ENCODE measurements around the gene ZNF214. TPM values are rescaled to one million over a fixed set of nuclear protein-coding genes. Genes with fewer than 3 reads are reported as not detected.
"Not testable (repeated sequence)": the region's sequence is repeated elsewhere in the genome, so short reads cannot be mapped to it uniquely, and the experiment has no call there.

ZNF214 gene
- polyA plus RNA-seq, 3 donors = not detected

- no peaks in the 10 kb centered on the region for H3K4me1 ChIP-seq (ENCODE audit: control insufficient read depth in 1 of 2, insufficient read depth in 2 of 2, low read length in 2 of 2)
- Mint-ChIP-seq H3K9me3 (peaks cover 3 to 8% (median 5%) of the 10 kb centered on the region in 7 donors), H3K27me3 (ENCODE audit: low read depth in 3 of 3) (no peaks in the 10 kb centered on the region), H3K36me3 (no peaks in the 10 kb centered on the region), H3K4me3 (no peak overlapping the region), H3K27ac (no peak overlapping the region), H3K4me1 (no peaks in the 10 kb centered on the region)
- no peaks in the 10 kb centered on the region for H3K9me3 ChIP-seq (replicated peaks in 1 of 2; ENCODE audit: control insufficient read depth in 1 of 2, insufficient read depth in 1 of 2, low read length in 2 of 2)
- no peaks in the 10 kb centered on the region for H4K20me1 ChIP-seq (ENCODE audit: insufficient read depth, low read length)
- H3K4me3 ChIP-seq (replicated peaks in 1 of 3; ENCODE audit: low read depth in 2 of 3, low read length in 3 of 3) = no peak overlapping the region
- H3K27me3 ChIP-seq (ENCODE audit: control insufficient read depth in 2 of 2, insufficient read depth in 2 of 2, low read length in 2 of 2) = no peaks in the 10 kb centered on the region
- H3K79me2 ChIP-seq (ENCODE audit: insufficient read depth, low read length) = no peaks in the 10 kb centered on the region
- no peak for TF ChIP-seq CTCF (IDR thresholded peaks at IDR 0.05)
- no peaks in the 10 kb centered on the region for H3K36me3 ChIP-seq (replicated peaks in 1 of 2; ENCODE audit: control insufficient read depth in 1 of 2, insufficient read depth in 2 of 2, low read length in 2 of 2)
- H3K27ac ChIP-seq (ENCODE audit: low read depth in 1 of 2, low read length in 2 of 2) = no peak overlapping the region
- WGBS (ENCODE audit: insufficient coverage) = no CpG with 5 or more reads among the region's 1 CpG
- DNase-seq = no peak
- H3K4me2 ChIP-seq (replicated peaks; ENCODE audit: extremely low read depth, low read length, poor library complexity, severe bottlenecking) = no peak overlapping the region
- H3K9ac ChIP-seq (ENCODE audit: insufficient read depth, low read length, poor library complexity, severe bottlenecking) = no peak overlapping the region
- H2AFZ ChIP-seq (ENCODE audit: insufficient read depth, low read depth, low read length, poor library complexity, severe bottlenecking) = no peak overlapping the region
- intact Hi-C loops (cut with micrococcal nuclease) = no loop called here
Observed at GRCh38 chr11:6986487-6986886, 33.7 kb downstream of the ZNF214 start.

GRCh38 chr11:6979365-6979764 is 40.8 kb downstream of the ZNF214 start:
- TF ChIP-seq CTCF (IDR thresholded peaks at IDR 0.05) = no peak
- Histone ChIP-seq H3K27me3 (ENCODE audit: control insufficient read depth in 2 of 2, insufficient read depth in 2 of 2, low read length in 2 of 2) (no peaks in the 10 kb centered on the region), H3K27ac (ENCODE audit: low read depth in 1 of 2, low read length in 2 of 2) (no peak overlapping the region), H3K4me2 (replicated peaks; ENCODE audit: extremely low read depth, low read length, poor library complexity, severe bottlenecking) (no peak overlapping the region), H3K36me3 (replicated peaks in 1 of 2; ENCODE audit: control insufficient read depth in 1 of 2, insufficient read depth in 2 of 2, low read length in 2 of 2) (no peaks in the 10 kb centered on the region), H4K20me1 (ENCODE audit: insufficient read depth, low read length) (no peaks in the 10 kb centered on the region), H3K79me2 (ENCODE audit: insufficient read depth, low read length) (no peaks in the 10 kb centered on the region), H3K4me3 (replicated peaks in 1 of 3; ENCODE audit: low read depth in 2 of 3, low read length in 3 of 3) (no peak overlapping the region), H3K9ac (ENCODE audit: insufficient read depth, low read length, poor library complexity, severe bottlenecking) (no peak overlapping the region), H3K4me1 (ENCODE audit: control insufficient read depth in 1 of 2, insufficient read depth in 2 of 2, low read length in 2 of 2) (no peaks in the 10 kb centered on the region), H2AFZ (ENCODE audit: insufficient read depth, low read depth, low read length, poor library complexity, severe bottlenecking) (no peak overlapping the region), H3K9me3 (replicated peaks in 1 of 2; ENCODE audit: control insufficient read depth in 1 of 2, insufficient read depth in 1 of 2, low read length in 2 of 2) (no peaks in the 10 kb centered on the region)
- DNase-seq = no peak
- no peak overlapping the region for H3K4me3 Mint-ChIP-seq
- intact Hi-C loops (cut with micrococcal nuclease) = no loop called here
- no peaks in the 10 kb centered on the region for H3K36me3 Mint-ChIP-seq
- WGBS (ENCODE audit: insufficient coverage) = no CpG with 5 or more reads among the region's 2 CpGs
- H3K4me1 Mint-ChIP-seq = no peaks in the 10 kb centered on the region
- H3K27ac Mint-ChIP-seq = no peak overlapping the region
- peaks cover 0 to 4% (median 3%) of the 10 kb centered on the region in 7 donors for H3K9me3 Mint-ChIP-seq
- H3K27me3 Mint-ChIP-seq (ENCODE audit: low read depth in 3 of 3) = no peaks in the 10 kb centered on the region

GRCh38 chr11:6969854-6970253 is 50.3 kb downstream of the ZNF214 start:
- H3K27ac ChIP-seq (ENCODE audit: low read depth in 1 of 2, low read length in 2 of 2); H3K9ac ChIP-seq (ENCODE audit: insufficient read depth, low read length, poor library complexity, severe bottlenecking); H3K9me3 ChIP-seq (replicated peaks in 1 of 2; ENCODE audit: control insufficient read depth in 1 of 2, insufficient read depth in 1 of 2, low read length in 2 of 2); H3K4me1 ChIP-seq (ENCODE audit: control insufficient read depth in 1 of 2, insufficient read depth in 2 of 2, low read length in 2 of 2); H4K20me1 ChIP-seq (ENCODE audit: insufficient read depth, low read length); H3K4me2 ChIP-seq (replicated peaks; ENCODE audit: extremely low read depth, low read length, poor library complexity, severe bottlenecking); H3K4me1 Mint-ChIP-seq; H3K27me3 ChIP-seq (ENCODE audit: control insufficient read depth in 2 of 2, insufficient read depth in 2 of 2, low read length in 2 of 2); H3K27ac Mint-ChIP-seq; H3K4me3 Mint-ChIP-seq; intact Hi-C loops (cut with micrococcal nuclease); H3K9me3 Mint-ChIP-seq; H3K36me3 Mint-ChIP-seq; H3K4me3 ChIP-seq (replicated peaks in 1 of 3; ENCODE audit: low read depth in 2 of 3, low read length in 3 of 3); H3K79me2 ChIP-seq (ENCODE audit: insufficient read depth, low read length); DNase-seq; H3K36me3 ChIP-seq (replicated peaks in 1 of 2; ENCODE audit: control insufficient read depth in 1 of 2, insufficient read depth in 2 of 2, low read length in 2 of 2); H2AFZ ChIP-seq (ENCODE audit: insufficient read depth, low read depth, low read length, poor library complexity, severe bottlenecking); H3K27me3 Mint-ChIP-seq (ENCODE audit: low read depth in 3 of 3): not testable (repeated sequence)
- WGBS (ENCODE audit: insufficient coverage) = 100% methylated on average over 3 of the region's 4 CpGs
